ENCODE results near the gene NACA2.

- TF ChIP-seq POLR2A (IDR thresholded peaks at IDR 0.05; ENCODE audit: low read depth, low read length): no peak
- no peak for TF ChIP-seq POLR2AphosphoS5 (IDR thresholded peaks at IDR 0.05; ENCODE audit: low read depth, low read length)
These were observed 47.1 kb downstream of the NACA2 start for GRCh38 chr17:61543786-61544415.
